Stimulated activated CD8-positive, alpha-beta memory T cell treated with anti-CD3 and anti-CD28 coated beads, Interleukin-4, amount 100 ng/mL, for 48 hours (primary cell): ENCODE data around the gene DMRT3.

ENCODE experiments used
- DNase-seq: peaks from one replicate; pipeline ENCODE4 v3.0.0-alpha.2; 2020

DMRT3 gene, protein sequence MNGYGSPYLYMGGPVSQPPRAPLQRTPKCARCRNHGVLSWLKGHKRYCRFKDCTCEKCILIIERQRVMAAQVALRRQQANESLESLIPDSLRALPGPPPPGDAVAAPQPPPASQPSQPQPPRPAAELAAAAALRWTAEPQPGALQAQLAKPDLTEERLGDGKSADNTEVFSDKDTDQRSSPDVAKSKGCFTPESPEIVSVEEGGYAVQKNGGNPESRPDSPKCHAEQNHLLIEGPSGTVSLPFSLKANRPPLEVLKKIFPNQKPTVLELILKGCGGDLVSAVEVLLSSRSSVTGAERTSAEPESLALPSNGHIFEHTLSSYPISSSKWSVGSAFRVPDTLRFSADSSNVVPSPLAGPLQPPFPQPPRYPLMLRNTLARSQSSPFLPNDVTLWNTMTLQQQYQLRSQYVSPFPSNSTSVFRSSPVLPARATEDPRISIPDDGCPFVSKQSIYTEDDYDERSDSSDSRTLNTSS

GRCh38 chr9:976258-976942 is at the start of gene DMRT3:
DMRT3 (plus strand) TSS chr9:976655; CDS start chr9:977002, 347 bp downstream.
- no peak for DNase-seq

DNA sequence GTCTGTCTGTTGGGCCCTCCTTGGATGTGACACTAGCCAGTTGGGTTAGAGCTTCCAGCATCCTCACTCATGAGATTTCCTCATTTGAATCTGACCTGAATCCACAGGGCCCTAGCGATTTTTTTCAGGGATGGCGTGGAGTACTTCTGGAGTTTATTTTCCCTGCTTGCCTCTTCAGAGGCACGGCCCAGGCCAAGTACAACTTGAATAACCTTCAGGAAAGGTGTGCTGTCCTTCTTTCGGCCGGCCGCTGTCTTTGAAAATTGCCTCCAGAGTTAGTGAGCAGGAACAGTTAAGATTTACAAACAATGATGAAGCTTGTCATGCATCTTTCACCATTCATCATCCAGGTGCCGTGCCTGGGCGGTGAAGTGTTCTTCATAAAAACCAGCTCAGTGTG is 49.5 kb upstream of the DMRT3 start:
- no peak for DNase-seq

- DNase-seq = no peak
Observed at GRCh38 chr9:928363-929042, 48.0 kb upstream of the DMRT3 start.

DNA sequence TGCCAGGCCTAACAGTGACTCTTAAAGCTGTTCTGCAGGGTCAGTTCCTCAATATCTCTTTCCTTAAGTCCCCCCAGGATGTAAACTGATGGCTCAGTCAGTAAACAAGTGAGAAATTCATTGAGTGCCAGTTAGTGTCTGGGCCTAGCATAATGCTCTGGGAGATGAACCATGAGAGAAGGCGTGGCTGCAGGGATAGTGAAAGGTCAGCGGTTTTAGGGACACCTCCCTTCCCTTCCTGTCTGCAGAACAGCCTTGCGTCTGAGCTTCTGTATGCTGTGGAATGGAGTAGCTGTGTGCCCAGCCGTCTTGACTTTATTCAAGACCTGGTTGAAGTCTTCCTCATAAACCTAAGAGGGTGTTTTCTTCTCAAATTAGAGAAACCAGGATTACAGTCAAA is 46.7 kb upstream of the DMRT3 start:
- no peak for DNase-seq

GRCh38 chr9:933356-933755 is 43.1 kb upstream of the DMRT3 start:
- DNase-seq = no peak

DNA sequence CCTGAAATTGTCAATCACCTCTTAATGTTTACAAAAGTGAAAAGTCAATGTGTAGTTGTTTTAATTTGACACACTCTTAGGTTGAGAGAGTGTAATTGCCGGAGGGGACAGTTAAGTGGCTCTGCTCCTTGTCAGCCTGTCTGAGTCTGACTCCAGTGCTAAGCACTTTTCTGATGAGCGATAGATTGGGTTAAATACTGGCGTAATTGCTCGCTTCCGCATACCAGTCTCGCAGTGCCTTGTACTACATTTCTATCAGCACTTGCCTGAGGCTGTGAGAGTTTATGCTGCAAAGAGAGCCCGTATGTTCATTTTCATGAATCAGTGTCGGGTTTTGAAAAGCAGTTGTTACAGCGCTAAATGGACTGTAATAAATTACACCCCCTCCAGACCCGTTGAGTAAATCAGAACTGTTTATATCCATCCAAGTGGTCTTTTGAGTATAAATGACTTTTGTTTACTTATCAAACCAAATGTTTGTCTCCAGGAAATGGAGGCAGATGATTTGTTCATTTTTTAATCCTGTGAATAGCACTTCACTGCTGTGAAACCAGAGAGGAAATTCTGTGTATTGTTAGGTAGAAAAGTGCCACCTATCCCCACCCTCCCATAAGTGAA is 41.0 kb upstream of the DMRT3 start:
- DNase-seq = no peak

GRCh38 chr9:942805-943580 is 33.5 kb upstream of the DMRT3 start:
- no peak for DNase-seq

DNA sequence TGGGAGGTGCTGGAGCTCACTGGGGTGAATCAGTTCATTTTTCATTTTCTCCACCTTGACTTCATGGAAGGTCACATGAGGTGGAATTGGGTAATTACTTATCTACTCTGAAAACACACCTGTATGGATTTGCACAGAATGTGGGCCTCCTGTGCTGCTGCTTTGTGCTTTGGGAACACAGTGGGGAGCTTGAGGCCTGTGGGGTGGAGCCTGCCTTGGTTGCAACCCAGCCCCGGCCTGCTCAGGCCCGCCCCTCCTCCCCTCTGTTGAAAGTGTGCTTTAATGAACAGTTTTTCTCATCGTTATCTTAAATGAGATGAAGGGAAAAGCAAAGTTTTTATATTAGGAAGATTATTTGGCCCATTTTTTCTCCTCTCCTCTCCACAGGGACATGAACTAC is 28.5 kb upstream of the DMRT3 start:
- no peak for DNase-seq

- no peak for DNase-seq
Observed at GRCh38 chr9:948497-948896, 28.0 kb upstream of the DMRT3 start.

DNA sequence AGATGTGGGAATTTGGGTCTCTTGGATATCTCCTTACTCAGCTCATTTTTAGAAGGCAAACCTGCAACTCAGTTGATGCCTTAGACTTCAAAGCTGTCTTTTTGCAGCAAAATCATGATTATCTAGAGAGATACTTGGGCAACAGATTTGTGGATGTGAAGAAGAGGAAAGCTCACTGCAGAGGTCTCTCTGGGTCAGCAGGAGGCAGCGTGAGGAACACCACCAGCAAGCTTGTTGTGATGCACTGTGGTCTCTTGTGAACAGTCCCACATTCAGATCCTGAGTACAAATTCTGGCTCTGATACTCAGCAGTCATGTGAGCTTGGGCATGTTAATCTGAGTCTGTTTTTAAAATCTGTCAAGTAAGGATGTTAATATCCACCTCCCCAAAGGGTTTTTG is 26.3 kb upstream of the DMRT3 start:
- DNase-seq = no peak

DNA sequence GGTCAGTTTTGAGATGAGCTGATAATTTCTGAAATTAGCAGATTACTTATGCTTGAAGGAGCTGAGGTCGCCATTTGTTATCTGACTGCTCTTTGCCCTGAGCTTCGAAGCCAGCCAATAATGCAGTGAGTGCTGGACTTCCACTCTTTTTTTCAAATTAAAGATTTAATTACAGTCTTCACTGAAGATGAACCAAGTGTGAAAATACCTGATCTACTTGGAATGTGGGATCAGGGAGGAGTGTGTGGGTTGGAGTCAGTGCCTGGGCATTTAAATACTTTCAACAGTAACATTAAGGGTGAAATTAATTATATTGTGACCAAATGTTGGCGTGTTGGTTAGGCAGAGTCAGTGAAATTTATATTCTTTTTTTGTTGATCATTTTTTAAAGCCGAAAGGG is 23.9 kb upstream of the DMRT3 start:
- no peak for DNase-seq

GRCh38 chr9:959105-959504 is 17.4 kb upstream of the DMRT3 start:
- DNase-seq = no peak

DNA sequence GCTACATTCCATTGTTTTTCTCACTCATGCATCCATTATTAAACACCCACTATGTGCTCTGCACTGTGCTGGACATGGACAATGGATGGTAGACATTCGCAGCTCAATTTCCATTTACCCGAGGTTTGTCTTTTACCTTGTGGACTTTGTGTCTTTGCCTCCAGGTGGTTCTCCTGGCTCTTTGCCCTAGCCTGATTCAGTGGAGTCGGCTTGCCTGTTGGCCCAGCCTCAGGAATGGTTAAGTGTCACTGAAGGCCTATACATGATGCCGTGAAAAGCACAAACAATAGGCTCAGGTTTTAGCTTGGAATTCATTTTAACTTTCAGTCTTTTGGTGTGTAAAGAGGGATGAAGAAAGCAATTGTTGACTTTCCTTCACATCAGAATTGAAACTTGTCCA is 16.5 kb upstream of the DMRT3 start:
- DNase-seq = no peak

GRCh38 chr9:962023-962422 is 14.4 kb upstream of the DMRT3 start:
- no peak for DNase-seq

- no peak for DNase-seq
Observed at GRCh38 chr9:965497-965896, 11.0 kb upstream of the DMRT3 start.

GRCh38 chr9:966870-967269 is 9.6 kb upstream of the DMRT3 start:
- no peak for DNase-seq

GRCh38 chr9:967436-967835 is 9.0 kb upstream of the DMRT3 start:
- DNase-seq = no peak

- no peak for DNase-seq
Observed at GRCh38 chr9:967903-968641, 8.4 kb upstream of the DMRT3 start.

DNA sequence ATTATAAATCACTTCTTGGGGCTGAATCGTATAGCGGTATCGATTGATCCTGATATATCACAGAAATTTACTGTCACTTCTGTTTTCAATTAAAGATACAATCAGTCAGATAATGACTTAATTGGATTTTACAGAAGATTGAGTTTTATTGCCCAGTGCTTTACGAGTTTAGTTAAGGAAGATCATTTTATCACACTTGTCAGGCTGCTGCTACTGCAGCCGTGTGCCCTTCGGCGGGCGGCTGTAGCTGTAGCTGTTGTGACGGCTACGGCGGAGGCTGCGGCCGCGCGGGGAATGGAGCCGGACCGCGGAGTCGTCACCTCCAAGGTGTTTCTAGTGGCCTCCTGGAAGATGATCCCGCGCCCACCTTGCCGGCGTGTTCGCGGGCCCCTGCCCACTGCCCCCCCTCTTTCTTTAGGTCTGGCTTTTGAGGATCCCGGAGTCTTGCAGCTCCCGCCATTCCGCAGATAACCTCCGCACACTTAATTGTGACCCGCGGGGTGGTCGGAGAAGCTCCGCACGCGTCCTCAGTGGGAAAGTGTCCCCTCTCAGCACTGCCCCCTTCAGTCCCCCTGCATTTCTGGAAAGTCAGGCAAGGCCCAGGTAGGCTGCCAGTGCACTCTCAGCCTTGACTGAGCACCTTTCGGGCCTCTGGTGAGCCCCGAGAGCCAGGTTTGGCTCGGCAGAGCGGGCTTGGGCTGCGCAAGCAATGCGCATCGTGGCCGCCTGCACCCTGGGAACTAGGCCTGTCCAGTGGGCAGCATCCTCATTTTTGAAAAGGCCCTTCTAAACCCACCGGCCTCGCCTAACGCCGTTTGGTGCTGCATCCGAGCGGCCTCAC is 6.9 kb upstream of the DMRT3 start:
- no peak for DNase-seq

GRCh38 chr9:970151-970996 is 6.1 kb upstream of the DMRT3 start:
- DNase-seq = no peak
